Measurements from ENCODE around the gene NAPSA. TPM values are rescaled to one million over a fixed set of nuclear protein-coding genes. Genes with fewer than 3 reads are reported as not detected.
"Not testable (repeated sequence)": the region's sequence is repeated elsewhere in the genome, so short reads cannot be mapped to it uniquely, and the experiment has no call there.

Gene NAPSA
- polyA plus RNA-seq (ENCODE audit: insufficient read length in 12 of 12): 1 to 10 TPM in 5 of 12 donors, under 1 TPM in 5, not detected in 2; 0.43 to 1.6 (median 0.96) TPM
- long read RNA-seq, donor 1: 0 reads
- long read RNA-seq, donor 2: 0 reads
- long read RNA-seq, donor 3: 0 reads
- long read RNA-seq, donor 4: 0 reads
- long read RNA-seq, donor 5: 0 reads
- long read RNA-seq, donor 6: 0 reads
- long read RNA-seq, donor 7: 0 reads
- long read RNA-seq, donor 8: 0 reads
- long read RNA-seq, donor 9: 0 reads
- long read RNA-seq, donor 10: 0 reads
- long read RNA-seq, donor 11: 0 reads

GRCh38 chr19:50365434-50366306 is at the start of gene NAPSA:
Gene NAPSA (minus strand): TSS chr19:50365639. CDS start chr19:50365621, 18 bp downstream.
- no peak for DNase-seq

- no peak for DNase-seq
Observed at GRCh38 chr19:50413531-50413930, 48.1 kb upstream of the NAPSA start.

- no peak for DNase-seq
Observed at GRCh38 chr19:50413096-50413495, 47.7 kb upstream of the NAPSA start.

GRCh38 chr19:50412419-50412818 is 47.0 kb upstream of the NAPSA start:
- DNase-seq: no peak

- DNase-seq: no peak
Observed at GRCh38 chr19:50410109-50410508, 44.7 kb upstream of the NAPSA start.

- no peak for DNase-seq
Observed at GRCh38 chr19:50409347-50409746, 43.9 kb upstream of the NAPSA start.

- DNase-seq: no peak
Observed at GRCh38 chr19:50406829-50407228, 41.4 kb upstream of the NAPSA start.

GRCh38 chr19:50406156-50406820 is 40.8 kb upstream of the NAPSA start:
- no peak for DNase-seq

- no peak for DNase-seq
Observed at GRCh38 chr19:50402544-50403301, 37.3 kb upstream of the NAPSA start.

- no peak for DNase-seq
Observed at GRCh38 chr19:50401605-50402450, 36.4 kb upstream of the NAPSA start.

- DNase-seq: no peak
Observed at GRCh38 chr19:50399368-50399745, 33.9 kb upstream of the NAPSA start.

- DNase-seq: no peak
Observed at GRCh38 chr19:50398675-50399367, 33.4 kb upstream of the NAPSA start.

GRCh38 chr19:50394017-50394416 is 28.6 kb upstream of the NAPSA start:
- no peak for DNase-seq

- no peak for DNase-seq
Observed at GRCh38 chr19:50393589-50393988, 28.1 kb upstream of the NAPSA start.

GRCh38 chr19:50392759-50393158 is 27.3 kb upstream of the NAPSA start:
- DNase-seq: no peak

- DNase-seq: not testable (repeated sequence)
Observed at GRCh38 chr19:50390952-50391351, 25.5 kb upstream of the NAPSA start.

GRCh38 chr19:50390295-50390694 is 24.9 kb upstream of the NAPSA start:
- DNase-seq: not testable (repeated sequence)

GRCh38 chr19:50387868-50388245 is 22.4 kb upstream of the NAPSA start:
- DNase-seq: no peak

GRCh38 chr19:50387176-50387867 is 21.9 kb upstream of the NAPSA start:
- DNase-seq: no peak
